OCI-LY3 (cell line): Measurements from ENCODE around the gene PTPN11.
"Not testable (repeated sequence)": the region's sequence is repeated elsewhere in the genome, so short reads cannot be mapped to it uniquely, and the experiment has no call there.

Experiments
- H2AFZ ChIP-seq: fragments of 200-600, 300-600 bp; shearing (Covaris generic); 2 replicates; pipeline ENCODE4 v1.6.0; 2014; ENCODE audit warnings: antibody characterized with exemption, low read depth, low read length
- H3K27ac ChIP-seq: fragments of 200-600, 300-600 bp; sonication (generic); 2 replicates; pipeline ENCODE4 v1.5.1; 2014; ENCODE audit warnings: mild to moderate bottlenecking, low read length, moderate library complexity, mixed read lengths
- H3K27me3 ChIP-seq: fragments of 200-600, 300-600 bp; sonication (generic); 2 replicates; pipeline ENCODE4 v1.6.1; 2014; ENCODE audit warnings: low read depth, low read length, mixed read lengths
- H3K36me3 ChIP-seq: fragments of 200-600, 300-600 bp; sonication (generic); replicated peaks from 2 replicates; pipeline ENCODE3; 2014; ENCODE audit warnings: low read depth, low read length, mixed read lengths
- H3K4me1 ChIP-seq: fragments of 300-600, 200-600 bp; sonication (generic); 2 replicates; pipeline ENCODE4 v1.6.1; 2014; ENCODE audit warnings: low read length, mixed read lengths
- H3K4me2 ChIP-seq: fragments of 200-600, 300-600 bp; sonication (generic); 2 replicates; pipeline ENCODE4 v1.6.1; 2014; ENCODE audit warnings: low read length, mixed read lengths
- H3K4me3 ChIP-seq: fragments of 300-600, 200-600 bp; sonication (generic); 2 replicates; pipeline ENCODE4 v1.5.1; 2014; ENCODE audit warnings: antibody characterized with exemption, mild to moderate bottlenecking, low read length, moderate library complexity
- H3K79me2 ChIP-seq: fragments of 300-600, 200-600 bp; shearing (Covaris generic); 2 replicates; pipeline ENCODE4 v1.6.1; 2014; ENCODE audit warnings: mild to moderate bottlenecking, low read length, mixed read lengths
- H3K9ac ChIP-seq: fragments of 300-600, 200-600 bp; shearing (Covaris generic); 2 replicates; pipeline ENCODE4 v1.6.0; 2014; ENCODE audit warnings: mild to moderate bottlenecking, low read length, moderate library complexity
- H3K9me3 ChIP-seq: fragments of 200-600, 300-600 bp; shearing (Covaris generic); 2 replicates; pipeline ENCODE4 v1.6.1; 2014; ENCODE audit warnings: low read length, mixed read lengths; ENCODE audit not compliant: insufficient read depth
- H4K20me1 ChIP-seq: fragments of 200-600, 300-600 bp; sonication (generic); 2 replicates; pipeline ENCODE4 v1.6.1; 2016; ENCODE audit warnings: low read length, mixed read lengths; ENCODE audit not compliant: insufficient read depth
- EZH2phosphoT487 ChIP-seq: fragments of 200-600 bp; shearing (Covaris generic); IDR thresholded peaks from 2 replicates; pipeline ENCODE4 v1.6.1; 2018; ENCODE audit warnings: antibody characterized with exemption, mixed run types, low read depth
- TF ChIP-seq, protein P1 (sequence below): fragments of 200-600, 300-600 bp; sonication (generic); IDR thresholded peaks from 2 replicates; pipeline ENCODE4 v1.5.1; 2014; ENCODE audit warnings: antibody characterized with exemption, low read length, low read depth

Gene PTPN11

DNA sequence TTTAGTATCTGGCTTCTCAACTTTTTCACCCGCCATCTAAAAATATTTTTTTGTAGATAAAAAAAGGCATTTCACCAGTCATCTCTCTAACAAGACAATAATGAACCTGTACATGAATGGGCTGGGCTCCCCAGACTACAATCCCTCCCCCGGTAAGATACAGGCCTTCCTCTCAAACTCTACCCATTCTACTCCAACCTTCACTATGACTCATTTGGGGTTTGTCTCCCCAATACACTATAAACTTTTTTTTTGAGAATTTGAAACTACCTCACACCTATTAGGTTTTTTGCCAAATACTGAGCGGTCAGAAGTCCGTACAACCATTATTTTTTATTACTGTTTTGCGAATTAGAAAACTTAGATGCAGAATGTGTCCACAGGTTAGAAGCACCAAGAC lies 10.1 kb upstream of the PTPN11 start:
- Histone ChIP-seq H3K36me3 (peaks cover 45% of the 10 kb centered on the region), H3K9me3 (no peaks in the 10 kb centered on the region), H3K9ac (peak overlapping the region; percentile 98), H3K27ac (peak overlapping the region; percentile 84), H3K4me2 (peak overlapping the region; percentile 85), H3K27me3 (no peaks in the 10 kb centered on the region), H3K4me1 (peaks cover 13% of the 10 kb centered on the region), H2AFZ (no peak overlapping the region), H4K20me1 (peaks cover 35% of the 10 kb centered on the region), H3K79me2 (peaks cover 25% of the 10 kb centered on the region), H3K4me3 (peak overlapping the region; percentile 96)
- TF ChIP-seq EZH2phosphoT487, result no peak
- TF ChIP-seq, protein P1, sequence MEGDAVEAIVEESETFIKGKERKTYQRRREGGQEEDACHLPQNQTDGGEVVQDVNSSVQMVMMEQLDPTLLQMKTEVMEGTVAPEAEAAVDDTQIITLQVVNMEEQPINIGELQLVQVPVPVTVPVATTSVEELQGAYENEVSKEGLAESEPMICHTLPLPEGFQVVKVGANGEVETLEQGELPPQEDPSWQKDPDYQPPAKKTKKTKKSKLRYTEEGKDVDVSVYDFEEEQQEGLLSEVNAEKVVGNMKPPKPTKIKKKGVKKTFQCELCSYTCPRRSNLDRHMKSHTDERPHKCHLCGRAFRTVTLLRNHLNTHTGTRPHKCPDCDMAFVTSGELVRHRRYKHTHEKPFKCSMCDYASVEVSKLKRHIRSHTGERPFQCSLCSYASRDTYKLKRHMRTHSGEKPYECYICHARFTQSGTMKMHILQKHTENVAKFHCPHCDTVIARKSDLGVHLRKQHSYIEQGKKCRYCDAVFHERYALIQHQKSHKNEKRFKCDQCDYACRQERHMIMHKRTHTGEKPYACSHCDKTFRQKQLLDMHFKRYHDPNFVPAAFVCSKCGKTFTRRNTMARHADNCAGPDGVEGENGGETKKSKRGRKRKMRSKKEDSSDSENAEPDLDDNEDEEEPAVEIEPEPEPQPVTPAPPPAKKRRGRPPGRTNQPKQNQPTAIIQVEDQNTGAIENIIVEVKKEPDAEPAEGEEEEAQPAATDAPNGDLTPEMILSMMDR, result no peak

DNA sequence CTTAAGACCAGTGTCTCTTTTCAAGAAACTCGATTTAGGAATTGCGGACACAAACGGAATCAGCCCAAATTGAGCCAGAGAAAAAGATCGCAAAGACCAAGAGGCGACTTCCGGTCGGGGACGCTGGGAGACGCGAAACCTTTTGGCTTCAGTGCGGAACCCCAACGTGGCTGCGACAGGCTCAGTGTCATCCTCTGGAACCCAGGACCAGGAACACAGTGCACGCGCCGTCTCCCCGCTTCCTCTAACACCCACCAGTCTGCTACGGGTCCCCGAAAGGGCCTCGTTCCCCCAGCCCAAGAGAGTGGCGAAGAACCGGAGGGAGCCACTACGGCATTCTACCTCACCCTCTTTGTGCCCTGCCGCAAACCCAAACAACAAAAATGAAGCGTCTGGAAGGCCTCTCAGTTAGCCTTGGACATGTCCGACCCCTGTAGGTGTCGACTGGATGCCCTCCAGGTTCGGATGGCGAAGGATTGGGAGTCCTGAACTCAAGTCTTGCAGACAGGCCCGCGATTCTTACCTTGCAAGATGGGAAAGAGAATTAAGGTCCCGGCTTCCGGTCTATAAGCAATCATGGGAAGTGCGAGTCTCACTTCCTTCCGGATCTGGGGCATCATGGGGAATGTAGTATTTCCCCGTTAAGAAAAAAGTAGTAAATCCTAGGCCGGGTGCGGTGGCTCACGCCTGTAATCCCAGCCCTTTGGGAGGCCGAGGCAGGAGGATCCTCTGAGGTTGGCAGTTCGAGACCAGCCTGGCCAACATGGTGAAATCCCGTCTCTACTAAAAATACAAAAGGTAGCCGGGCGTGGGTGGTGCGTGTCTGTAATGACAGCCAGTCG lies 9.5 kb upstream of the PTPN11 start, which contains the start of gene RPL6:
TSS of gene RPL6 (minus strand) at position 542 of the 842 bp plus-strand sequence. CDS start 949 bp downstream, outside the sequence.
- Histone ChIP-seq H3K27ac (peak within 1 kb of the TSS; percentile 84), H3K9me3 (no peaks in the 10 kb centered on the region), H3K9ac (peak within 1 kb of the TSS; percentile 98), H3K79me2 (peaks cover 25% of the 10 kb centered on the region), H3K4me3 (peak within 1 kb of the TSS; percentile 96), H3K36me3 (peaks cover 42% of the 10 kb centered on the region), H3K4me2 (peak within 1 kb of the TSS; percentile 85), H4K20me1 (peaks cover 31% of the 10 kb centered on the region), H3K27me3 (no peaks in the 10 kb centered on the region), H3K4me1 (peaks cover 13% of the 10 kb centered on the region), H2AFZ (peak within 1 kb of the TSS; percentile 92)
- TF ChIP-seq, protein P1, result no peak
- TF ChIP-seq EZH2phosphoT487, result no peak

DNA sequence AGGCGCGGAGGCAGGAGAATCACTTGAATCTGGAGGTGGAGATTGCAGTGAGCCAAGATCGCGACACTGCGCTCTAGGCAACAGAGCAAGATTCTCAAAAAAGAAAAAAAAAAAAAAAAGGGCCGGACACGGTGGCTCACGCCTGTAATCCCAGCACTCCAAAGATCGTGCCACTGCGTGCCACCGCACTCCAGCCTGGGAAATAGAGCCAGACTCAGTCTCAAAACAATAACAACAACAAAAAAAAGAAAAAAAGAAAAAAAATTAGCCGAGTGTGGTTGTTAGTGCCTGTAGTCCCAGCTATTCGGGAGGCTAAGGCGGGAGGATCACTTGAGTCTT lies 8.9 kb upstream of the PTPN11 start:
- Histone ChIP-seq H3K4me3 (peak overlapping the region; percentile 96), H3K9me3 (no peaks in the 10 kb centered on the region), H3K4me2 (peak overlapping the region; percentile 50), H4K20me1 (peaks cover 25% of the 10 kb centered on the region), H3K27me3 (no peaks in the 10 kb centered on the region), H3K36me3 (peaks cover 36% of the 10 kb centered on the region), H3K9ac (no peak overlapping the region), H3K4me1 (peaks cover 13% of the 10 kb centered on the region), H3K27ac (no peak overlapping the region), H3K79me2 (peaks cover 25% of the 10 kb centered on the region), H2AFZ (peak overlapping the region; percentile 92)
- TF ChIP-seq EZH2phosphoT487, result no peak
- TF ChIP-seq, protein P1, result no peak

DNA sequence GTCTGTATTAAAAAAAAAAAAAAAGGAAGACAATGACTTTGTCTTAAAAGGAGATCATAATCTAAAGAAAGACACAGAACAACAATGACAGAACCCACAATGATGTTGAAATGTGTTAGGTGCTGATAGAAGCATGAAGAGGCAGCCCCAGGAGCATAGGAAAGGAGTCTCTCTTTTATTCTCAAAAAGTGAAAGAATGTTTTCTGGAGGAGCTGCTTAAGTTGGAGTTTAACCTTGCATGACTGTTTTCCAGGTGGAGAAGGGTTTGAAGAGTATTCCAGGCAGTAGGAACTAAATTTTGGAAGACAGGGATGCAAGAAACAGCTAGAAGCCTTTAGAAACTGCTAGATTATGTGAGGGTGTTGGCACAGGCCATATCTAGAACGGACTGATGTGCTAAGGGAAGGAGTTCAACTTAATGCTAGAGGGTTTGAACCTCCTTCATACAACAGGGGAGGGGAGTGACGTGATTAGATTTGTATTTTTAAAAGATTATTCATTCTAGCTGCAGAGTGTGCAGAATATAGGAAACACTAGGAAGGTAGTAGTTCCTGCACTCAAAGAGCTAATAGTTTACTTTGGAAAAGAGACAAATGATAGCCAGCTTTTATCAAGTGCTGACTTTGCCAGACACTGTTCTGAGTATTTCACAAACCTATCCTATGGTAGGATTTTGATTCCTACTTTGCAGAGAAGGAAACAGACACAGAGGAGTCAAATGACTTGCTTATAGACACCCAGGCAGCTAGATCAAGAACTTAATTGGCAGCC lies 4.7 kb upstream of the PTPN11 start:
- no peak overlapping the region for H3K4me2 ChIP-seq

DNA sequence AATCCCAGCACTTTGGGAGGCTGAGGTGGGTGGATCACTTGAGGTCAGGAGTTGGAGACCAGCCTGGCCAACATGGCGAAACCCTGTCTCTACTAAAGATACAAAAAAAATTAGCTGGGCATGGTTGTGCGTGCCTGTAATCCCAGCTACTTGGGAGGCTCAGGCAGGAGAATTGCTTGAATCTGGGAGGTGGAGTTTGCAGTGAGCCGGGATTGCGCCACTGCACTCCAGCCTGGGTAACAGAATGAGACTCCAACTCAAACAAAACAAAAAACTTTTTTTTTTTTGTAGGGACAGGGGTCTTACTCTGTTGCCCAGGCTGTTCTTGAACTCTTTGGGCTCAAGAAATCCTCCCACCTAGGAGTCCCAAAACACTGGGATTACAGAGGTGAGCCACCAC lies 3.3 kb upstream of the PTPN11 start:
- not testable (repeated sequence) for H3K4me3 ChIP-seq, H3K27me3 ChIP-seq, H3K9ac ChIP-seq, H2AFZ ChIP-seq, H3K27ac ChIP-seq, H3K36me3 ChIP-seq, H3K4me1 ChIP-seq, H3K4me2 ChIP-seq, H3K9me3 ChIP-seq, H4K20me1 ChIP-seq
- H3K79me2 ChIP-seq, result peaks cover 28% of the 10 kb centered on the region

More for the DNA sequence above, 4.7 kb upstream of the PTPN11 start:
- Histone ChIP-seq H2AFZ (peak overlapping the region; percentile 54; the same call in 1 of the 2 replicates), H3K9ac (no peak overlapping the region), H4K20me1 (no peaks in the 10 kb centered on the region), H3K79me2 (peaks cover 17% of the 10 kb centered on the region), H3K4me1 (no peaks in the 10 kb centered on the region), H3K36me3 (no peaks in the 10 kb centered on the region), H3K27ac (no peak overlapping the region), H3K4me3 (no peak overlapping the region), H3K9me3 (no peaks in the 10 kb centered on the region), H3K27me3 (no peaks in the 10 kb centered on the region)
- TF ChIP-seq, protein P1, result no peak
- no peak for TF ChIP-seq EZH2phosphoT487
